A673 (cell line): ENCODE results near the gene BANP.

Experiments used
- EZH2 ChIP-seq: fragments of 200-600 bp; sonication (generic); IDR thresholded peaks from 2 replicates; pipeline ENCODE4 v1.6.1; 2017; ENCODE audit warnings: borderline replicate concordance, low read depth, mild to moderate bottlenecking, mixed read lengths, antibody characterized with exemption, low read length; ENCODE audit not compliant: poor library complexity, severe bottlenecking
- TF ChIP-seq, protein P1 (sequence below): fragments of 300-800, 200-600 bp; sonication (generic); conservative IDR thresholded peaks from 2 replicates; pipeline ENCODE4 v1.5.1; 2017; ENCODE audit warnings: low read depth, mild to moderate bottlenecking, antibody characterized with exemption, low read length, moderate library complexity, mixed read lengths

- TF ChIP-seq, protein P1, sequence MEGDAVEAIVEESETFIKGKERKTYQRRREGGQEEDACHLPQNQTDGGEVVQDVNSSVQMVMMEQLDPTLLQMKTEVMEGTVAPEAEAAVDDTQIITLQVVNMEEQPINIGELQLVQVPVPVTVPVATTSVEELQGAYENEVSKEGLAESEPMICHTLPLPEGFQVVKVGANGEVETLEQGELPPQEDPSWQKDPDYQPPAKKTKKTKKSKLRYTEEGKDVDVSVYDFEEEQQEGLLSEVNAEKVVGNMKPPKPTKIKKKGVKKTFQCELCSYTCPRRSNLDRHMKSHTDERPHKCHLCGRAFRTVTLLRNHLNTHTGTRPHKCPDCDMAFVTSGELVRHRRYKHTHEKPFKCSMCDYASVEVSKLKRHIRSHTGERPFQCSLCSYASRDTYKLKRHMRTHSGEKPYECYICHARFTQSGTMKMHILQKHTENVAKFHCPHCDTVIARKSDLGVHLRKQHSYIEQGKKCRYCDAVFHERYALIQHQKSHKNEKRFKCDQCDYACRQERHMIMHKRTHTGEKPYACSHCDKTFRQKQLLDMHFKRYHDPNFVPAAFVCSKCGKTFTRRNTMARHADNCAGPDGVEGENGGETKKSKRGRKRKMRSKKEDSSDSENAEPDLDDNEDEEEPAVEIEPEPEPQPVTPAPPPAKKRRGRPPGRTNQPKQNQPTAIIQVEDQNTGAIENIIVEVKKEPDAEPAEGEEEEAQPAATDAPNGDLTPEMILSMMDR: no peak
- no peak for TF ChIP-seq EZH2
These were observed 64.5 kb downstream of the BANP start for GRCh38 chr16:88015806-88016140.
